HepG2 (cell line): ENCODE results near the gene SPIB. TPM values are rescaled to one million over a fixed set of nuclear protein-coding genes. Genes with fewer than 3 reads are reported as not detected.

Experiments used
- ARID2 ChIP-seq: sonication (generic); formaldehyde crosslinking; IDR thresholded peaks from 2 replicates; pipeline ENCODE4 v1.8.1; 2022; ENCODE audit warnings: mild to moderate bottlenecking, missing genetic modification reagents, borderline replicate concordance
- FOXK2 ChIP-seq: fragments of 450-650 bp; IDR thresholded peaks from 2 replicates; pipeline ENCODE4 v1.6.1; 2016
- KLF9 ChIP-seq: IDR thresholded peaks from 2 replicates; pipeline ENCODE4 v1.6.1; 2016; ENCODE audit warnings: low read depth
- MED8 ChIP-seq: sonication (generic); formaldehyde crosslinking; IDR thresholded peaks from 2 replicates; pipeline ENCODE4 v1.8.1; 2023; ENCODE audit warnings: mild to moderate bottlenecking, missing genetic modification reagents; ENCODE audit not compliant: insufficient replicate concordance
- NFIC ChIP-seq: IDR thresholded peaks from 2 replicates; pipeline ENCODE4 v1.6.1; 2012; ENCODE audit warnings: mild to moderate bottlenecking, low read length, inconsistent platforms
- NR3C1 ChIP-seq: sonication (generic); formaldehyde crosslinking; IDR thresholded peaks from 2 replicates; pipeline ENCODE4 v1.4.0; 2020; ENCODE audit warnings: missing genetic modification reagents
- PRMT3 ChIP-seq: sonication (generic); formaldehyde crosslinking; IDR thresholded peaks from 2 replicates; pipeline ENCODE4 v1.8.1; 2022; ENCODE audit warnings: low read depth, mild to moderate bottlenecking, moderate library complexity, missing genetic modification reagents, borderline replicate concordance
- RFX5 ChIP-seq: IDR thresholded peaks from 2 replicates; pipeline ENCODE4 v1.6.1; 2011; ENCODE audit warnings: low read depth, low read length, improper control_type of control experiment
- SMAD1 ChIP-seq: sonication (generic); formaldehyde crosslinking; IDR thresholded peaks from 2 replicates; pipeline ENCODE4 v1.4.0; 2020; ENCODE audit warnings: missing genetic modification reagents, low read depth, mild to moderate bottlenecking, borderline replicate concordance
- WIZ ChIP-seq: sonication (generic); formaldehyde crosslinking; IDR thresholded peaks from 2 replicates; pipeline ENCODE4 v1.5.1; 2020; ENCODE audit warnings: mild to moderate bottlenecking, missing genetic modification reagents
- ZMYM3 ChIP-seq: sonication (generic); formaldehyde crosslinking; IDR thresholded peaks from 2 replicates; pipeline ENCODE4 v1.5.1; 2020; ENCODE audit warnings: mild to moderate bottlenecking, missing genetic modification reagents
- ZNF160 ChIP-seq: sonication (generic); formaldehyde crosslinking; IDR thresholded peaks from 2 replicates; pipeline ENCODE4 v1.8.0; 2022; ENCODE audit warnings: mild to moderate bottlenecking, inconsistent platforms, missing genetic modification reagents
- ZNF180 ChIP-seq: sonication (generic); formaldehyde crosslinking; IDR thresholded peaks from 2 replicates; pipeline ENCODE4 v1.4.0; 2020; ENCODE audit warnings: low read depth, missing genetic modification reagents, borderline replicate concordance
- ZNF232 ChIP-seq: sonication (generic); formaldehyde crosslinking; IDR thresholded peaks from 2 replicates; pipeline ENCODE4 v1.4.0; 2020; ENCODE audit warnings: missing genetic modification reagents, borderline replicate concordance
- ZNF251 ChIP-seq: sonication (generic); formaldehyde crosslinking; IDR thresholded peaks from 2 replicates; pipeline ENCODE4 v1.9.0; 2021; ENCODE audit warnings: mild to moderate bottlenecking, missing genetic modification reagents
- ZNF3 ChIP-seq: IDR thresholded peaks from 2 replicates; pipeline ENCODE4 v1.7.0; 2017; ENCODE audit warnings: inconsistent platforms
- ZNF570 ChIP-seq: sonication (generic); formaldehyde crosslinking; IDR thresholded peaks from 2 replicates; pipeline ENCODE4 v1.4.0; 2020; ENCODE audit warnings: mild to moderate bottlenecking, missing genetic modification reagents, borderline replicate concordance
- ZNF605 ChIP-seq: sonication (generic); formaldehyde crosslinking; IDR thresholded peaks from 2 replicates; pipeline ENCODE4 v1.8.0; 2022; ENCODE audit warnings: mild to moderate bottlenecking, missing genetic modification reagents
- ZNF746 ChIP-seq: sonication (generic); formaldehyde crosslinking; IDR thresholded peaks from 2 replicates; pipeline ENCODE4 v1.8.0; 2022; ENCODE audit warnings: mild to moderate bottlenecking, missing genetic modification reagents
- ZNF816 ChIP-seq: sonication (generic); formaldehyde crosslinking; IDR thresholded peaks from 2 replicates; pipeline ENCODE4 v1.8.0; 2022; ENCODE audit warnings: missing genetic modification reagents, mild to moderate bottlenecking, borderline replicate concordance
- ZNF841 ChIP-seq: sonication (generic); formaldehyde crosslinking; IDR thresholded peaks from 2 replicates; pipeline ENCODE4 v1.8.1; 2023; ENCODE audit warnings: missing genetic modification reagents, borderline replicate concordance
- ZSCAN30 ChIP-seq: sonication (generic); formaldehyde crosslinking; IDR thresholded peaks from 2 replicates; pipeline ENCODE4 v1.5.0; 2020; ENCODE audit warnings: mild to moderate bottlenecking, missing genetic modification reagents
- ZSCAN31 ChIP-seq: sonication (generic); formaldehyde crosslinking; IDR thresholded peaks from 2 replicates; pipeline ENCODE4 v1.5.0; 2020; ENCODE audit warnings: low read depth, mild to moderate bottlenecking, missing genetic modification reagents
- ZSCAN9 ChIP-seq: IDR thresholded peaks from 2 replicates; pipeline ENCODE4 v1.6.1; 2016; ENCODE audit warnings: borderline replicate concordance
- polyA plus RNA-seq, 8 experiments: library from polyadenylated mRNA; depleted of rRNA in 3 of 8; stranded (reverse) in 7 of 8; unstranded in 1 of 8; fragments of >200 nt; fragmentation: Illumina TruSeq in 4 of 8; extraction: Trizol in 4 of 8; gene quantifications; 2 replicates each; pipeline versions ENCODE4 v1.2.1 to v1.2.3, GENCODE V29; 2011 to 2016; ENCODE audit warnings: low read depth in 4 of 8, missing spikeins in 1 of 8, mixed read lengths in 1 of 8; ENCODE audit not compliant: insufficient read depth in 1 of 8
- total RNA-seq, 5 experiments: library from RNA; depleted of rRNA; stranded (reverse); fragments of >200 nt; fragmentation: Illumina TruSeq; extraction: Trizol; gene quantifications; 2 replicates each; pipeline ENCODE4 v1.2.3, GENCODE V29; 2016; ENCODE audit warnings: low read depth in 1 of 5
- TF ChIP-seq, protein P1 (sequence below): sonication (generic); formaldehyde crosslinking; IDR thresholded peaks from 2 replicates; pipeline ENCODE4 v1.5.0; 2020; ENCODE audit warnings: missing genetic modification reagents
- TF ChIP-seq, protein P2 (sequence below): sonication (generic); formaldehyde crosslinking; IDR thresholded peaks from 2 replicates; pipeline ENCODE4 v1.4.0; 2020; ENCODE audit warnings: missing genetic modification reagents
- TF ChIP-seq, protein P3 (sequence below): sonication (generic); formaldehyde crosslinking; IDR thresholded peaks from 2 replicates; pipeline ENCODE4 v1.5.0; 2020; ENCODE audit warnings: missing genetic modification reagents

Gene SPIB
- total and polyA plus RNA-seq, 2 of the 13 experiments (the other 11 are each of a cell fraction or from before 2014, with no cell fraction given) = 0.04 TPM; not detected in 1

GRCh38 chr19:50376166-50377050 is 42.3 kb upstream of the SPIB start, which contains the start of gene NR1H2 (continued):
- TF ChIP-seq MED8 (CRISPR knock-in tag) (peak; percentile 64), WIZ (CRISPR knock-in tag) (0 out of 2 replicates have a peak, but pooled peaks have one; percentile 75), KLF9 (CRISPR knock-in tag) (0 out of 2 replicates have a peak, but pooled peaks have one; percentile 42), PRMT3 (CRISPR knock-in tag) (no peak), ZNF570 (CRISPR knock-in tag) (no peak), ZNF160 (CRISPR knock-in tag) (no peak), ZSCAN9 (peak; percentile 70; the same call in 1 of the 2 replicates), ZMYM3 (CRISPR knock-in tag) (peak; percentile 62; the same call in 1 of the 2 replicates), ZNF816 (no peak), FOXK2 (peak; percentile 77), ZSCAN30 (no peak), SMAD1 (CRISPR knock-in tag) (no peak), ZNF3 (no peak), NFIC (peak; percentile 49; the same call in 1 of the 2 replicates), ZSCAN31 (CRISPR knock-in tag) (peak; percentile 62), ZNF746 (CRISPR knock-in tag) (no peak), ZNF180 (CRISPR knock-in tag) (no peak), NR3C1 (CRISPR knock-in tag) (no peak), ZNF251 (CRISPR knock-in tag) (no peak), ZNF232 (CRISPR knock-in tag) (no peak), ZNF605 (CRISPR knock-in tag) (peak; percentile 83), ZNF841 (CRISPR knock-in tag) (no peak), ARID2 (CRISPR knock-in tag) (no peak), RFX5 (no peak)
- TF ChIP-seq, protein P1, sequence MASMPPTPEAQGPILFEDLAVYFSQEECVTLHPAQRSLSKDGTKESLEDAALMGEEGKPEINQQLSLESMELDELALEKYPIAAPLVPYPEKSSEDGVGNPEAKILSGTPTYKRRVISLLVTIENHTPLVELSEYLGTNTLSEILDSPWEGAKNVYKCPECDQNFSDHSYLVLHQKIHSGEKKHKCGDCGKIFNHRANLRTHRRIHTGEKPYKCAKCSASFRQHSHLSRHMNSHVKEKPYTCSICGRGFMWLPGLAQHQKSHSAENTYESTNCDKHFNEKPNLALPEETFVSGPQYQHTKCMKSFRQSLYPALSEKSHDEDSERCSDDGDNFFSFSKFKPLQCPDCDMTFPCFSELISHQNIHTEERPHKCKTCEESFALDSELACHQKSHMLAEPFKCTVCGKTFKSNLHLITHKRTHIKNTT (CRISPR knock-in tag) = no peak
- TF ChIP-seq, protein P2, sequence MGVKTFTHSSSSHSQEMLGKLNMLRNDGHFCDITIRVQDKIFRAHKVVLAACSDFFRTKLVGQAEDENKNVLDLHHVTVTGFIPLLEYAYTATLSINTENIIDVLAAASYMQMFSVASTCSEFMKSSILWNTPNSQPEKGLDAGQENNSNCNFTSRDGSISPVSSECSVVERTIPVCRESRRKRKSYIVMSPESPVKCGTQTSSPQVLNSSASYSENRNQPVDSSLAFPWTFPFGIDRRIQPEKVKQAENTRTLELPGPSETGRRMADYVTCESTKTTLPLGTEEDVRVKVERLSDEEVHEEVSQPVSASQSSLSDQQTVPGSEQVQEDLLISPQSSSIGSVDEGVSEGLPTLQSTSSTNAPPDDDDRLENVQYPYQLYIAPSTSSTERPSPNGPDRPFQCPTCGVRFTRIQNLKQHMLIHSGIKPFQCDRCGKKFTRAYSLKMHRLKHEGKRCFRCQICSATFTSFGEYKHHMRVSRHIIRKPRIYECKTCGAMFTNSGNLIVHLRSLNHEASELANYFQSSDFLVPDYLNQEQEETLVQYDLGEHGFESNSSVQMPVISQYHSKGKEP (CRISPR knock-in tag) = no peak
- TF ChIP-seq, protein P3, sequence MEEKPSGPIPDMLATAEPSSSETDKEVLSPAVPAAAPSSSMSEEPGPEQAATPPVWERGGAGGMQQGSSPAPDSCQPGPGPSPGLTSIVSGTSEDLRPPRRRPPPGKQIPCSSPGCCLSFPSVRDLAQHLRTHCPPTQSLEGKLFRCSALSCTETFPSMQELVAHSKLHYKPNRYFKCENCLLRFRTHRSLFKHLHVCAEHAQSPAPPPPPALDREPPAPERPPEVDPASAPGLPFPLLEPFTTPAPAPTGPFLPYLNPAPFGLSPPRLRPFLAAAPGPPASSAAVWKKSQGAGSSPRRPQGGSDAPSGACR (CRISPR knock-in tag) = no peak; the same call in 1 of the 2 replicates
